Fibroblast of skin of back (primary cell): ENCODE data around the gene CAMK4.
"Not testable (repeated sequence)": the region's sequence is repeated elsewhere in the genome, so short reads cannot be mapped to it uniquely, and the experiment has no call there.

Experiments used
- DNase-seq: peaks from one replicate; pipeline ENCODE4 v3.0.0-alpha.2; 2013

Gene CAMK4

GRCh38 chr5:111259636-111260035 lies 35.5 kb downstream of the CAMK4 start:
- DNase-seq = no peak

GRCh38 chr5:111261610-111262009 lies 37.4 kb downstream of the CAMK4 start:
- no peak for DNase-seq

GRCh38 chr5:111262153-111262552 lies 38.0 kb downstream of the CAMK4 start:
- no peak for DNase-seq

- DNase-seq = no peak
These were observed 38.6 kb downstream of the CAMK4 start for GRCh38 chr5:111262815-111263214.

- no peak for DNase-seq
These were observed 42.3 kb downstream of the CAMK4 start for GRCh38 chr5:111266491-111266890.

GRCh38 chr5:111268300-111268699 lies 44.1 kb downstream of the CAMK4 start:
- DNase-seq = no peak

GRCh38 chr5:111271885-111272284 lies 47.7 kb downstream of the CAMK4 start:
- DNase-seq = no peak

- no peak for DNase-seq
These were observed 52.9 kb downstream of the CAMK4 start for GRCh38 chr5:111277061-111277460.

GRCh38 chr5:111278858-111279504 lies 54.8 kb downstream of the CAMK4 start:
- DNase-seq = peak; percentile 35

- no peak for DNase-seq
These were observed 56.2 kb downstream of the CAMK4 start for GRCh38 chr5:111280282-111280951.

GRCh38 chr5:111282798-111283197 lies 58.6 kb downstream of the CAMK4 start:
- DNase-seq = no peak

- DNase-seq = no peak
These were observed 60.6 kb downstream of the CAMK4 start for GRCh38 chr5:111284825-111285224.

- no peak for DNase-seq
These were observed 70.4 kb downstream of the CAMK4 start for GRCh38 chr5:111294551-111294950.

GRCh38 chr5:111295649-111296048 lies 71.5 kb downstream of the CAMK4 start:
- no peak for DNase-seq

- DNase-seq = no peak
These were observed 72.4 kb downstream of the CAMK4 start for GRCh38 chr5:111296570-111296969.

- DNase-seq = no peak
These were observed 74.9 kb downstream of the CAMK4 start for GRCh38 chr5:111299067-111299481.

- DNase-seq = no peak
These were observed 75.7 kb downstream of the CAMK4 start for GRCh38 chr5:111299831-111300432.

GRCh38 chr5:111301264-111301663 lies 77.1 kb downstream of the CAMK4 start:
- no peak for DNase-seq

GRCh38 chr5:111302043-111302442 lies 77.9 kb downstream of the CAMK4 start:
- DNase-seq = not testable (repeated sequence)

- DNase-seq = no peak
These were observed 84.8 kb downstream of the CAMK4 start for GRCh38 chr5:111308951-111309350.

- no peak for DNase-seq
These were observed 85.2 kb downstream of the CAMK4 start for GRCh38 chr5:111309384-111309783.

- no peak for DNase-seq
These were observed 86.8 kb downstream of the CAMK4 start for GRCh38 chr5:111310711-111311620.

- DNase-seq = no peak
These were observed 87.5 kb downstream of the CAMK4 start for GRCh38 chr5:111311666-111312065.
